ENCODE results near the gene ECSIT.

DNA sequence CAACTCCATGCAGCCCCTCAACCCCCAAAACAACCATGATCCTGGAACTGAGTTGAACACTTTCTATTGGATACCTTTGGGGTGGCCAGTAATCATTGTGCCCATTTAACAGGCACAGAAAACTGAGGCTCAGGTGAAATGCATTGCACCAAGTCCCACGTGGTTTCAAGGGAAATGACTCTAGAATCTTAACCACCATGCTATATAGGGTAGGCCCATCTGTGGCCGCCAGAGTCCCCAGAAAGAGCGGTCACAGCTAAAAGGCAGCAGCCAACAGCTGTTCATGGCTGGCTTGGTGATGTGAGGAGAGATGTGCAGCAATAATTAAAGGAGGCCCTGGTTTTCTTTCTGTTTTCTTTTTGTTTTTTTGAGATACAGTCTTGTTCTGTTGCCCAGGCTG lies 12.3 kb upstream of the ECSIT start:
- TF ChIP-seq EZH2 (IDR thresholded peaks at IDR 0.05; ENCODE audit: borderline replicate concordance, low read depth, low read length, poor library complexity, severe bottlenecking): no peak
- TF ChIP-seq, protein P1, sequence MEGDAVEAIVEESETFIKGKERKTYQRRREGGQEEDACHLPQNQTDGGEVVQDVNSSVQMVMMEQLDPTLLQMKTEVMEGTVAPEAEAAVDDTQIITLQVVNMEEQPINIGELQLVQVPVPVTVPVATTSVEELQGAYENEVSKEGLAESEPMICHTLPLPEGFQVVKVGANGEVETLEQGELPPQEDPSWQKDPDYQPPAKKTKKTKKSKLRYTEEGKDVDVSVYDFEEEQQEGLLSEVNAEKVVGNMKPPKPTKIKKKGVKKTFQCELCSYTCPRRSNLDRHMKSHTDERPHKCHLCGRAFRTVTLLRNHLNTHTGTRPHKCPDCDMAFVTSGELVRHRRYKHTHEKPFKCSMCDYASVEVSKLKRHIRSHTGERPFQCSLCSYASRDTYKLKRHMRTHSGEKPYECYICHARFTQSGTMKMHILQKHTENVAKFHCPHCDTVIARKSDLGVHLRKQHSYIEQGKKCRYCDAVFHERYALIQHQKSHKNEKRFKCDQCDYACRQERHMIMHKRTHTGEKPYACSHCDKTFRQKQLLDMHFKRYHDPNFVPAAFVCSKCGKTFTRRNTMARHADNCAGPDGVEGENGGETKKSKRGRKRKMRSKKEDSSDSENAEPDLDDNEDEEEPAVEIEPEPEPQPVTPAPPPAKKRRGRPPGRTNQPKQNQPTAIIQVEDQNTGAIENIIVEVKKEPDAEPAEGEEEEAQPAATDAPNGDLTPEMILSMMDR (conservative IDR thresholded peaks at IDR 0.05; ENCODE audit: low read depth, low read length): no peak
